Suppressor macrophage (primary cell): Measurements from ENCODE around the gene RANBP3.

Experiments used
- DNase-seq, 4 experiments: peaks; one replicate each; pipeline ENCODE4 v3.0.0-alpha.2; 2020 to 2022

The RANBP3 gene

GRCh38 chr19:5877882-5878281, 100.1 kb downstream of the RANBP3 start:
- DNase-seq = no peak

- no peak for DNase-seq
These were observed 100.5 kb downstream of the RANBP3 start for GRCh38 chr19:5877427-5877826.

- peak; percentile 38 to 74 (median 66) for DNase-seq
These were observed 103.4 kb downstream of the RANBP3 start for GRCh38 chr19:5874496-5874895.

- no peak for DNase-seq
These were observed 104.2 kb downstream of the RANBP3 start for GRCh38 chr19:5873617-5874199.

GRCh38 chr19:5870986-5871394, 107.0 kb downstream of the RANBP3 start:
- DNase-seq = no peak

GRCh38 chr19:5867201-5868136, 110.5 kb downstream of the RANBP3 start:
- no peak for DNase-seq
